ENCODE results near the gene DSCAML1.

Gene DSCAML1

DNA sequence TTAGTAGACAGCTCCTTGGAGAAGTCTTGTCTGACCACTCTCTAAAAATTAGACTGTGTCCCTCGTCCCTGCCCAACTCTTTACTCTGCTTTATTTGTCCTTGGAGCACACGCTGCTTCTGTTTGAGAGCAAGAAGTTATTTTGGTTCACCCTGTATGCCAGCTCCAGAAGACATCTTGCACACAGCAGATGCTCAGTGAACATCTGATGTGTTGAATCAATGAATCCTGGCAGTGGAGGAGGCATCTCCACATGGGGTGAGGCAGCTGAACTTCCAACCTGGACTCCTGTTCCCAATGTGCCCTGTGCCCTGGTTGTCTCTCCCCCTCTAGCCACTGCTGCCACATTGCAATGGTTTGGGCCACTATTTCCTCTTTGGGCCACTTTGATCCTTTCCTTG lies 255.8 kb downstream of the DSCAML1 start:
- DNase-seq = no peak

DNA sequence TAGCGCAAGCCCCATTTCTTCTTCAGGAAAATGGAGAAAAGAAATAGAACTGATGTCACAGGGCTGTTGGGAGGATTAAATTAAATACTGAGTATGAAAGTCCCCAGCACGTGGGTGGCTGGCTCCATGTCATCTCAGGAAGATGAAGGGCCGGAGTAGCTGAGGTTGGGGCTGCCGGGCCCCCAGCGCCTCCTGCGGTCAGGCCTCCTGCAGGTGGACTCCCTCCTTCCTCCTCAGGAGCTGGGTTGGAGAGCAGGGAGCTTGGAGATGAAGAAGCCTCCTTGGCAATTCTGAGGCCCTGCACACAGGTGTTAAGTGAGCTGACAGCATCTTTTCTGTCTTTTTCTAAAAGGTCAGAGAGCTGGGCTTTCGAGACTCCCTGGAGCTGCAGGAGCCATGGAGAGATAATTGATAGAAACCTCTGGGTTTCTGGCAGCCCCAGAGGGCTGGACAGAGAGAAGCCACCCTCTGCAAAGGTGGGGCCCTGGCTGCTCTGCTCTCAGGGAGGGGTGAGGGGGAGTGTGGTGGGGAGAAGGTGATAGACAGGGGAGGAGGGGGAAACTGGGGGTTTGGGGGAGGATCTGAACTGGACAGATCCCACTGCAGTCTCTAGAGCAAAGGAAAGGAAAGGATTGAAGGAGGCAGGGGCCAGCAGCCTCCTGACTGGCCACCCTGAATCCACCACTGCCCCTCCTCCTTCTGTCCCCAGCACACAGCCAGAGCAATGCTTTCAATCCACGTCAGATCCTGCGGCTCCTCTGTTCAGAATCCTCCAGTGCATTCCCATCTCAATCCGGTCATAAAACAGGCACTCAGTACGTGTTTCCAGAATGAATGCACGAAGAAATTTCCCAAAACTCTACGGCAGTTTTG lies 258.5 kb downstream of the DSCAML1 start:
- no peak for DNase-seq

DNA sequence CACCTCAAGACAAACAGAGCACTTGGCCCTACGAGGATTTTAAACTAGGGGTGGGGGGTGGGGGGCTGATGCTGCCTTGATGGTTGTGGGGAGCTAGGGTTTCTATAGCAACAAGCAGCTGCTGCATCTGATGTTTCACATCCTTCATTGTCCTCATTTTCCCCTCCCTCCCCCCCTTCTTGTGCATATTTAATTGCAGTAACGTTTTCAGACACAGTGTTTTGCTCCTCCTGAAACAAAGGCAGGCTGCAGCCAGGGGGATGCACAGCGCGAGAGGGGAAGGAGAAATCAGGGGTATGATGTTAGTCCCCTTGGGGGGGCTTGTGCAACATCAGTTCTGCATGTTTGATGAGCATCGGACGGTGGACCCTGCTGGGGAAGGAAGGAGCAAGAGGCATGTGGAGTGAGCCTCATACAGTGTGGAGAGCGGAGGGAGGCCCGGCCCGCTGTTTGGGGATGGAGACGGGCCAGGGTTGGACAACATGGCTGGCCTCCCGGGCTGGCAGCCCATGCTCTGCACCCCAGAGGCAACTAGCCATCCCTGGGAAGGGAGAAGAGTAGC lies 261.1 kb downstream of the DSCAML1 start:
- DNase-seq = no peak

DNA sequence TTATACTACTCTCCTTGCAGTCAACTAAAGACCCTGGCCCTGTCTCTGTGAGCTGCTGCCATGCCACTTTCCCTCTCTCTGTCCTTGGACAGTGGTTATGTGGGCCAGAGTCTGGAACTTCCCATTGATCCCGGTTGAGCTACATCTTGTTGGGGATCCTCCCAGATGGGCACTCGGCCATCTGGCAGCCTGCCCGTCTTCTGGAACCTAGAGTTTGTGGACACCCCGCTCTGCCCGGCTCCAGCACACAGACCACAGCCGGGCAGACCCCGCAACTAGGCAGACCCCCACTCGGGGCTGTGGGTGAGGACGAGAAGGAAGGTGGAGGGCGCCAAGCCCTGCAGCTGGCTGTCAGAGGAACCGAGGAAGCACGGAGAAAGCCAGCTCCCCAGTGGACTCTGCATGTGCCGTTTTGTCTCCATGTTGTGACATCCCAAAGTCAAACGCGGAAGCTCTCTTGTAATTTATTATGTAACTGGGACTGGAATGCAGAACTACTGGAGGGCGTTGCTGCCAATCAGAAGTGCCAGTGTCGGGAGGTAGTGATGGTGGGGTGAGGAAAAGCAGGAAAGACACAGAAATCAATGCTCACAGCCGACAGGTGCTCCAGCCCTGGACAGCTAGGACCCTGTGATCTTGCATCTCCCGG lies 261.7 kb downstream of the DSCAML1 start:
- DNase-seq = no peak

DNA sequence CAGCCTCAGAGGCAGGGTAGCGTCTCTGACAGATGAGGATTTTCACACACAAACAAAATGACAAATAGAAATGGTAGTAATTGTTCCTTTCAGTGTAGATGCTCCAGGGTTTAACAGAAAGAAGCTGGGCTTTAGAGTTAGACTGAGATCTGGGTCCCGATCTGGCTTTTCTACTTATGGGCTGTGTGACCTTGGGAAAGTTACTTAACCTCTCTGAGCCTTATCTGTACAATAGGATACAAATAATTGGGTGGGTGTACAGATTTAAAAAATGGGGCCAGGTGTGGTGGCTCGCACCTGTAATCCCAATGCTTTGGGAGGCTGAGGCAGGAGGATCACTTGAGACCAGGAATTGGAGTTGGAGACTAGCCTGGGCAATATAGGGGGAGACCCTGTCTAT lies 264.4 kb downstream of the DSCAML1 start:
- no peak for DNase-seq

DNA sequence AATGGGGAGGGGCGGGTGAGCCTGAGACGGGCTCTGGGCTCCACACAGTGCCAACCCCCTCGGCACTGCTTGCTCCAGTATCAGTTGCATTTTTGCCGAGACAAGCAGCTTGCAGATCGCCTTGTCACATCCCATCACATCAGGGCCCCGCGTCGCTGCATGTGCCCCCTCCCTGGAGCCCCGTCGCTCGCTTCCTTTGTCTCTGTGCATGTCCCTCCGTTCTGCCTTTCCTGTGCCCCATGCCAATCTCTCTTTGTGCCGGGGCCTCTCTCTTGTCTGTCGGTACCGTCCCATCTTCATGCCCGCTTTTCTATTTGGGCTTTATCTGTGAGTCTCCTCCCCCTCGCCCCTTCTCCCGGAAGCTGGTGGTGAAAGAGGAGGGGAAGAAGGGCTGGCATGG lies 267.2 kb downstream of the DSCAML1 start:
- DNase-seq = no peak

DNA sequence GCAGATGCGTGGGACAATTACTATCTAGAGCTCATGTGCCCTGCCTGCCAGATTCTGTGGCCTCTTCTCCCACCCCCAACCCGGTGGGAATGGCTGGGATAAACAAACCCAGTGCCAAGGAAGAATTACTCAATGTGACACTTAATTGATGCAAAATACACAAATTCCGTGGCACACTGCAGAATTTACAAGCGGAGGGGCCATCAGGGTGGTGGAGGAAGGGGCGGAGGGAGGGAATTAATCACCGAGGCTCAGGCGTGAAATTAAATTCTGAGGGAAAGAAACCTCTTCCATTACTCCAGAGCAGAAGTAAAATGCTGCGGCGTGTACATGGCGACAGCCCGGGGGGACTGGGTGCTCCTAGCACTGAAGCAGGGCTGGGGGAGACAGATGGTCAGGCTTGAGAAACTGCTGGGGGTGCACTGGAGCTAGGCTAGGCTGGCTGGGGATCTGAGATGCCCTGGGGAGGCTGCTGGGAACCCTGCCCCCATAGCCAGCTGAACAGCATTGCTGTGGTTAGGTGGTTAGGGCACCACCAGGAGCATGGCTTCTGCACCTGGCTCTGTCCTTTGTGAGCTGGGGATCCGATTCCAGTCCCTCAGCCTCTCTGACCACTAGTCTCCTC lies 268.8 kb downstream of the DSCAML1 start:
- no peak for DNase-seq

DNA sequence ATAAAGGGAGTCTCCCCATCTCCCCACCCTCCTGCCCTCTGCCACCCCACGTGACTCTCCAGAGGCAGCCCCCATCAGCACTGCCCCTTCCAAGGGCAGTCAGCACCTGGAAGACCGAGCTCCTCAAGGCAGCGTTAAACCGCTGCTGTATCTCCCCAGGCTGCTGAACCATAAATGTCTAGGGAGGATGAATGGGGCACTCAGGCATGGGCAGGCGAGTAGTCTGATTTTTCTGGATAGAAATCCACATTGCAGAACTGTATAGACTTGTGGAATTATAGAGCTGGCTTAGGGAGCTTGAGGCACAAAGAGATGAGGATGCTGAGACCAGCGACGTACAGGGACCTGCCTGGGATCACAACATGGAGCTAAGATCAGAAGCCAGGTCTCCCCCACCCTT lies 269.7 kb downstream of the DSCAML1 start:
- no peak for DNase-seq

DNA sequence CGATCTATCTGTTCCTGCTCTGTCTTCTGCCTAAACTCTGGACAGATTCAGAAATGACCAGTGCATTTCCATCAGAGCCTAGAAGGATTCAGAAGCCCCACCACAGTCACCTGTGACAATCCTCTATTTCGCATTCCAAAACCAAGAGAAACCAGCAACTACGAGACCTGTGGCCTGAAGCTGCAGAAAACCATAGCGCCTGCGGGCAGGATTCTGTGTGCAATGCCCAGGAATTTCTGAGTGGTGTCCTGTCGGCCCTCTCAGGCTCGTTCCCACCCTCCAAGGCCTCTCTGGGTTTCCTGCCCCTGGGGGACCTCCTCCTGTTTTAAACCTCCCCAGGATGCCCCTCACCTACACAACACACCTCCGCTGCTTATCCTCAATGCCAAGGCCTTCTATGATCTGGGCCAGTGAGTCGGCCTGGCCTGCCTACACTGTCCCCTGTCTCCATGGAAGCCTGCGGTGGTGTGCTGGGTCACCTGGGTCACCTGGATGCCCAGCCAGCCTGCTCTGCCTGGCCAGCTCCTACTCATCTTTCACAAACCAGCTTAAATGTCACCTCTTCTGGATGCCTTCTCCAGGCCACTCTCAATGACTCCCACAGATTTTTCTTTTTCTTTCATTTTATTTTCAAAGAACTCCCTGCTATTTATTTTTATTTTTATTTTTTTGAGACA lies 271.0 kb downstream of the DSCAML1 start:
- DNase-seq = no peak

DNA sequence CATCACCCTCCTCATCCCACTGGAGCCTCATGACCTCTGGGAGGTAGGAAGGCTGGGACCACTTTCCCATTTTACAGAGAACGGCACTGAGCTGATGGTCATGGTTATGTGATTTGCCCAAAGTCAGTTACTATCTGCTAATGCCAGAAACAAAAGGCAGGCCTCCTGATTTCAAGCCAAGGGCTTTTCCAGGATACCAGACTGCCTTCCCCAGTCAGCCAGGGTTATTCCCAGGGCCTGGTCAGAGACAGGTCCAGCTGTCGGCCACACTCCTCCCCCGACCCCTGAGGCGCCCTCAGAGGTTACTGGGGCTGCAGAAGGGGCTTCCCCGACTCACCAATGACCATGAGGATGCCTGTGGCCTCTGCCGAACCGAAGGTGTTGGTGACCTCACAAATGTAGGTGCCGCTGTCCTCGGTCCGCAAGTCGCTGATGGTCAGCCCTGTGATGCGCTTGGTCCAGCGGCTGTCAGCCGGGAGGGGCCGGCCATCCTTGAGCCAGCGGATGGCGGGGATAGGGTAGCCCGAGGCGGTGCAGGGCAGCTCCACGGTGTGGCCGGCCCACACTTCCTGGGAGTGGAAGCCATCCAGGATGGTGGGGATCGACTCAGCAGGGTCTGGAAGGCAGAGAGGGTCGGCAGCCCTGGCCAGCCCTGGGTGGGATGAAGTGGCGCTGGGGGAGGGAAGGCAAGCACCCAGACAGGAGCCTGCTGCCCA lies 272.4 kb downstream of the DSCAML1 start:
- no peak for DNase-seq

DNA sequence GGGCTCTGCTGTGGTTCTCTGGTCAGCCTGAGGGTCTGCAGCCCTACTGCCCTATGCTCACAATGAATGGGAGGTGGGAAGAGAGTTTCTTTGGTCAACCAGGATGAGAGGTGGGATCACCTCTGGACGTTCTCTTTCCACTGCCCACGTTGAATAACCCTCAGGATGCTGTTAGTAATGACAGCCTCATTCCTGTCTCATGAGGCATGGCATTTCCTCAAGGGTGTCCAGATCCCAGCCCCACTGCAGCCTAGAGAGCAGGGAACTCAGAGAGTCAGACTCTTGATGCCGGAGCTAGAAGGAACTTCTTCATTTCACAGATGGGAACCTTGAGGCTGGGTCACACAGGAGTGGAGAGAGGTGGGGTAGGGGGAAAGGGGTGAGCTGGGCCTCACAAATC lies 273.3 kb downstream of the DSCAML1 start:
- no peak for DNase-seq

DNA sequence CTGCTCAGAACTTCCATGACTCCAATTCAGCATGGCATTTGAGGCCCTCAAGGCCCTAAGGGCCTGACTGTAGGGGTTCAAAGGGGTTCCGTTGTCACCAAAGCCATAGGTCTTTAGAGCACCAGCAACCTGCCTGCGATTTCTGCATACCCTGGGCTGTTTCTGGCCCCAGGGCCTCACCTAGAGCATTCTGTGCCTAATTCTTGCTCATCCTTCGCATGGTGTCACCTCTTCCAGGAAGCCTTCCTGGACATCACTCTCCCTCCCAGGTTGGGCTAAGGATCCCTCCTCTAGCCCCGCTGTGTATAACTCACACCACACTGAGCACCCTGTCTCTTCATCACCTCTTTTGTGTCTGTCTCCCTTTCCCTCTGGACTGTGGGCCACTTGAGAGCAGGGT lies 275.0 kb downstream of the DSCAML1 start:
- DNase-seq = no peak

DNA sequence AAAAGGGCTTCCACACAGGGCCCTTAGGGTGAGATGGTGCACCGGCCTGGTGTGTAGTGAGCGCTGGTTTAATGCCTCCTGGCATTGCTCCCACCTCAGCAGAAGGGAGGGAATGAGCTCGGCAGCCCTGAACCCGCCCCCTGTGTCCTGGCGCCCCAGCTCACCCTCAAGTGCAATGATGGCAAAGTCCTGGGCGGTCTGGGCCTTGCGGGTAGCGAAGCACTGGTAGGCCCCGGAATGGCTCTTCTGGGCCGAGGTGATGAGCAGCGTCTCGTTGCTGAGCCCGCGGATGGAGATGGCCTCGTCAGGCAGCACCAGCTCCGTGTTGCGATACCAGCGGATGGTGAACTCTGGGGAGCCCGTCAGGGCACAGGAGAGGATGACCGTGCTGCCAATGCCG lies 276.1 kb downstream of the DSCAML1 start:
- DNase-seq = no peak

DNA sequence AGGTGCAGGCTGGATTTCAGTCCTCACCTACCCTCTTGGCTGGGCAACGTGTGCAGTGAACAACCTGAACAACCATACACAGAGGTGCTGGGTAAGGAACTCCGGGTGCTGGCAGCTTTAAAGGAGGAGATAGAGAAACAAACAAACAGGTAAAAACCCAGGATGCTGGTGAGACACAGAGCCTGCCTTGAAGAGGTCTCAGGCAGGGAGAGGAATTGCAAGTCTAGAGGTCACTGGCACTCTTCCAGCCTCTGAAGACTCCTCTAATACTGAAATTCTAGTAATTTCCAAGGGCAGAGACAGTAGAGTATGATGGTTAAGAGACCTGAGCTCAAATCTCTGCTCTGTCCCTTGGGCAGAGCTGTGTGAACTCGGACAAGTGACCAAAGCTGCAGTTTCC lies 276.8 kb downstream of the DSCAML1 start:
- DNase-seq = no peak

DNA sequence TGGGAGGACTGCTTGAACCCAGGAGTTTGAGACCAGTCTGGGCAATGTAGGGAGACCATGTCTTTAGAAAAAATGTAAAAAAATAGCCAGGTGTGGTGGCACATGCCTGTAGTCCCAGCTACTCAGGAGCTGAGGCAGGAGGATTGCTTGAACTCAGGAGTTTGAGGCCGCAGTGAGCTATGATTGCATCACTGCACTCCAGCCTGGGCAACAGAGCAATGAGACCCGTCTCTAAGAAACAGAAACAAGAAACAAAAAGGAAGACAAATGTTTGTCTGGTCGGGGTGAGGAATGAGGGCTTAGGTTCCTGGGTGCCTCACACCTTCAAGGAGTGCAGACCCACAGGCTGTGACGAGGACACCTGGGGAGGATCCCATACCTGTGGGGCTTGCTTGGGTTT lies 277.4 kb downstream of the DSCAML1 start:
- no peak for DNase-seq

DNA sequence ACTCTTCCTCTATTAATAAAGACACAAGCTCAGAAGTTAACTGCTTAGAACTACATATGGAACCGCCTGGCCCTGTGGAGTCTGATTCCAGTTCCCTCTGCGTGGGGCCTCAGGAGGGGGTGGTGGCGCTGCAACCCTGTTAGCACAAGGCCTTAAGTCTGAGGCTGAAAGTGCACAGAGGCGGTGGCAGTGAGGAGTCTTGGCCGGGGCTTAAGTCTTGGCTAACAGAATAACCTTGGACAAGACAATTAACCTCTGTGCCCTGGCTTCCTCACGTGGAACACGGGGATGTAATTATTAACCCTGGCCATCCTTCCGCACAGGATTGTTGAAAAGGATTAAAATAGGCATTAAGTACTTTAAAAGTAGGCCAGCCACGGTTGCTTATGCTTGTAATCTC lies 277.8 kb downstream of the DSCAML1 start:
- DNase-seq = no peak

DNA sequence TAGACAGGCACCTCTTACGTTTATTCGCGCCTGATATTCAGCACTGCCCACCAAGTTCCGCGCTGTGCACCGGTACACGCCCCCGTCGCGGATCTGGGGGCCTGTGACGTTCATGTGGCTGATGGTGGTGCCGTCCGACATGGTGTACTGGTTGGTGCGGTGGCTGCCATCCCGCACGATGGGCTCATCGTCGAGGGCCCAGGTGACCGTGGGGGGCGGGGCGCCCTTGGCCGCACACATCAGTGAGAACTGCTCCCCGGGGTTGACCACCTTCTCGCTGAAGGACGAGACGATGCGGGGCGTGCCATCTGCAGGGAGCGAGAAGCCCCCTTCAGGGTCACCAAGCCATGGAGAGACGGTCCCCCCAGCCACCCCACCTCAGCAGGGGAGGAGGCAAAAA lies 278.6 kb downstream of the DSCAML1 start:
- DNase-seq = no peak

DNA sequence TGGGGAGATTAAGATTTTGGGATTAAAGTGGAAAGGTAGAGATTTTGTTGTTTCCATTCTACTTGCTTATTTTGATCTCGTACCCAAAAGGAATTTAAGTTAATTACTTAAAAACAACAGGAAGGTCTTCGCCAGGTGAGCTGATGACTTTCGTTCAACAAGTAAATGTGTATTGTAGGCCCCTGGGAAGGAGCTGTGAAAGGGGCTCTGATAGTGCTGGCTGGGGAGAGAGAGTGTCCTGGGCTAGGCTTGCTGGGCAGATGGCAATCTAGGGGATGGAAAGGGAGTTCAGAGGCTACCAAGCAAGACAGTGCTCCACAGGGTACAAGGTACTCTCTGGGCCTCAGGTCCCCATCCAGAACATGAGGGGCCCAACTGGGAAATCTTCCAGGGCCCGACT lies 279.9 kb downstream of the DSCAML1 start:
- no peak for DNase-seq

DNA sequence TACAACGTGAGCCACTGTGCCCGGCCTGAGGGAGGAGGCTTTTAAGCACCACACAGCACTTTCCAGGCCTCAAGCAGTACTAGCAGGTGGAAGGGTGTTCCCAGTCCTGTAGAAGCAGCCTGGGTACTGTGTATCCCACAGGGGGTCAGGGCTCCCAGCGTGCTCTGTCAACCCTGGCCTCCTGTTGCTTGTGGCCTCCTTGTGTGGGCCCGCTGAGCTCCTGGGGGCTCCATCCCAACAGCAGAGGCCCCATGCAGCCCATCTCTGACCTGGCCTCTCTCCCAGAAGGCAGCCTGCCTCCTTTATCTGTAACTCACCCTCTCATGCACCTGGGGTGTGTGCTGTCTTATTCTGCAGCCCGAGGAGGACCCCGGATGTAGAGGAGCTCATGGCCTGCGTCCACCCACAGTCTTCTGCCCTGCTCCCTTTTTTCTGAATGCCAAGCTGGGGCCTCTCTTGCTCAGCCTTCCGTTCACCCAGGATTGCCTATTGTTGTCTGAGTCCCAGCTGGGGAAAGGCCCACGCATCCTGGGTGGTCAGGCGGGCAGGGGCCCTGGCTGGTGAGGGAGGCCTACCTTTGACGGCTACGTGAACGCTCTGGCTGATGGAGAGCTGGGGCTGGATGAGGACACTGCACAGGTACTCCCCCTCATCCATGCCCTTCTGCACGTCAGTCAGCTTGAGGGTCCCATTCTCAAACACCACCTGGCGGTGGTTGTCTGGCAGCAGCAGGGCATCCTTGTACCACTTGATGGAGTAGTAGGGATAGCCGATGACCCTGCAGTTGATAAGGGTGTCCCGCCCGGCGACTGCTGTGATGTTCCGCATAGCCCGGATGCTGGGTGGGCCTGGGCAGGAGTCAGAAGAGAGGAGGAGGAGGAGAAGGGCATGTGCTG lies 280.9 kb downstream of the DSCAML1 start:
- no peak for DNase-seq

DNA sequence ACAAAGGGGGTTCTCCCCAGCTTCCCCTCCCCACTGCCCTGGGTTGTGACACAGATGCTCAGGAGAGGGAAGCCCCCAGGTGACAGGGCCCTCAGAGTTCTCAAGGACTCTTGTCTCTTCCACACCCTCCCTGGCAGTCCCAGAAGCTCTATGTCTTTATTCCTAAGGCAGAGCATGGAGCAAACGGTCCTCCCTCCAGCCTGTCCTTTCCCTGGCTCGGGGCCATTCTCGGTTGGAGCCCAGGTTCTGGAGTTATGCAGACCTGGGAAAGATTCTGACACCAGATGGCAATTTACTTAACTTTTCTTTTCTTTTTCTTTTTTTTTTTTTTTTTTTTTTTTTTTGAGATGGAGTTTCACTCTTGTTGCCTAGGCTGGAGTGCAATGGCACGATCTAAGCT lies 282.8 kb downstream of the DSCAML1 start:
- no peak for DNase-seq

DNA sequence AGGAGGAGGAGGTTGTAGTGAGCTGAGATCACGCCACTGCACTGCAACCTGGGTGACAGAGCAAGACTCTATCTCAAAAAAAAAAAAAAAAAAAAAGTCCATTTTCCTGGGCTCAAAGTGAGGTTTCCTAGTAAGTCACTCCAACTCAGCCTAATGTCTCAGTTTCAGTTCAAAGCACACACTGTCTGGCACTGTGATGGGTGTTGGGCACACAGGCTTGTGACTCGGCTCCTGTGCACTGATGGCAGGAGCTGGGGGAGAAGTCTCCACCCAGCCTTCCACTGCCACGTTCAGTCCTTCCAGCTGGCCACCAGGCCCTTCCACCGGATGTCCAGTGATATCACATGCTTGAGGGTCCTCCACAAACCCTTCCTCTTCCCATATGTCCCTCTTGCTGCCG lies 283.4 kb downstream of the DSCAML1 start:
- DNase-seq = no peak
